ACHN (cell line): Measurements from ENCODE around the gene ACP6.
A peak's percentile ranks its signal among the peaks of the same experiment; 100 is the strongest.

ENCODE experiments used
- DNase-seq: peaks from one replicate; pipeline ENCODE4 v3.0.0-alpha.2; 2015
- in situ Hi-C: cut with HindIII; loops from 2 replicates; pipeline ENCODE4 v1.10.0; 2017; ENCODE audit warnings: low sequenced_read_pairs, low pct_ligation_motif_present, low pct_unique_long_range_greater_than_20kb

ACP6 gene

GRCh38 chr1:147664206-147664605, 6.1 kb downstream of the ACP6 start:
- in situ Hi-C loops: no loop called here
- DNase-seq: no peak

DNA sequence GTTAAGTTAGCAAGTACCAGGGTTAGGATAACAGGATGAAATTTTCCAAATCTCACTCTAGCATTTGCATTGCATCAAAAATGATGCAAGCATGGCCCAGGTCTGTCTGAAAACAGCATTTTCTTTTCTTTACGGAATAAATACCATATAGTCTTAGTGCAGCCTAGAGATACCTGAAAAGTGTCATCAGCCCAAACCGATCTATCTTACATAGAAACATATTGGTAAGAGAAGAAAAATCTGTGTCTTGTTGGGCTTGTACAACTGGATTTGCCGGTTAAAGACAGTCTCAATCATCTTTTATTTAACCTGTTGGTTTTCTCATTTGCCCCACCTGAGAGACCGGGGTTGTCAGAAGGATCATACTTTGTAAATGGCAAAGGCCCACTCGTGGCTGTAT, 15.8 kb downstream of the ACP6 start:
- in situ Hi-C loops: no loop called here
- DNase-seq: no peak

DNA sequence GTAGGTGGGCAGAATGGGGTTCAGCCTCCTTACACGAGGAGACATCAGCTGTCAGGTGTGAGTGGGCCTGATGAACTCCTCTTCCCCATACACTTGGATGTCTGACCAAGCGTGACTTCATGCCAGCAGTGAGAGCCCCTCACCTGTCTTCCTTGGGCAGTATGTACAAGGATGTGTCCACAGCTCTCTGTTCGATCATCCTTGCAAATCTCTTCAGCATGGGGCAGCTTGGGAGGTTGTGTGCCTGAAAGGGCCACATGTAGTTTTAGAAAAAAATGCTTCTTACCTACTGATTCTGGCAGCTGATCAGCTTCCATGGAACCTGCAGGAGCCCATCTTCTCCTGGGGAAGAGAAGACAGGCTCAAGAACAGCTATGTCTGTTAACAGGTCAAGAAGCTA, 18.0 kb downstream of the ACP6 start:
- DNase-seq: peak; percentile 7
- in situ Hi-C loops: no loop called here

GRCh38 chr1:147651466-147651865, 18.9 kb downstream of the ACP6 start:
- DNase-seq: peak; percentile 90
- in situ Hi-C loops: no loop called here

DNA sequence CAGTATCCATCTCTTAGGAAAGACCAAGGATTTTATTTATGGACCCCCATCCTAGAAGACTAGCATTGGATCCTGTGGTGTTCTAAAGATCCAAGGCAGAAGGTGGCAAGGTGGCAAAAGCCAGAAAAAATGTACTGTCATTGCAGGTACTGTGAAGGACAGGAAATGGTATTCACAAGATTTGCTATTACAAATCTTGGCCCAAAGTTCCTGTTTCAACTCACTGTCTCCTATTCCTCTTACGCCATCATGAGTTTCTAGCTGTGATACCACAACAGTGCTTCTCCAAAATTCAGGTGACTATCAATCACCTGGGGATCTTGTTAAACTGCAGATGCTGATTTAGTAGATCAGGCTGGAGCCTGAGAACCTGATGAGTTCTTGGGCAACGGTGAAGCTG, 21.4 kb downstream of the ACP6 start:
- in situ Hi-C loops: no loop called here
- no peak for DNase-seq

- DNase-seq: no peak
- in situ Hi-C loops: no loop called here
Observed at GRCh38 chr1:147647796-147648633, 22.3 kb downstream of the ACP6 start.

DNA sequence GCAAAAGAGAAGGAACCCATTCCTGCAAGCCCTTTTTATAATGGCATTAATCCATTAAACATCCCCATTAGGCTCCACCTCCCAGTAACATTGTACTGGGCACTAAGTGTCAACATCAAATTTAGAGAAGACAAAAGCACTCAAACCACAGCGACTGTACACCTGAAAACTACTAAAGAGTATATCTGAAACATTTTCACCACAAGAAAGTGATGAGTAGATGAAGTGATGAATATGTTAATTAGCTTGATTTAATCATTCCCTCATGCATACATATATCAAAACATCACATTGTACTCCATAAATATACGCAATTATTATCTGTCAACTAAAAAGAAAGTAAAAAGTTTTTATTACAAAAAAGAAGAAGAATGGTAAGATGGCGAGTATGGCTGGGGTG, 26.4 kb downstream of the ACP6 start:
- in situ Hi-C loops: no loop called here
- DNase-seq: no peak

GRCh38 chr1:147641695-147642592, 28.4 kb downstream of the ACP6 start:
- DNase-seq: peak; percentile 68
- in situ Hi-C loops: no loop called here

GRCh38 chr1:147641291-147641690, 29.0 kb downstream of the ACP6 start:
- DNase-seq: no peak
- in situ Hi-C loops: no loop called here

DNA sequence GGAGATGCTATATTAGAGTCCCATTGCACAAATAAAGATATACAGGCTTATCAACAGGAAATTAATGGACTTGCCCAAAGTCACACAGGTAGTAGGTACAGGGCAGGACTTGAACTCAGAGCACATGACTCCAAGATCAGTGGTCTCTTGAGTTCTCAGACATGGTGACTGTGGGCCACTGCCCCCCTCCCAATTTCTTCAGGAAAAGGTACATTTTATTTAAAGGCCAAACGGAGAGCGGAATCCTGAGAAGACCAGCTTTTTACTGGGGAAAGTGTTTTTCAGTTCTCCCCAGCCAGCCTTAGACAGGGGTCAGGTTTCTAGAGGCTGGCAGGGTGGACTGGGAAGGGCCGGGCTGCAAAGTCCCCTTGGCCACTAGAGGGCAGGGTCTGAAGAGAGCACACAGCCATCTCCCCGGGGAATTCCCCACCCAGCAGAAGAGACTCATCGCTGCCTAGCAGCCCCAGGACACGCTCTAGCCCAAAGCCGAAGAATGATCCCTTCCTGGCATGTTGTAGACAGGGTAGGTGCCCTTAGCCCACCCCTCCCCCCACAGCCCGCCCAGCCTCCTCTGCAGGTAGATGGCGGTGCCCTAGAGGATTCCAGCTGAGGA, 29.7 kb downstream of the ACP6 start:
- in situ Hi-C loops: no loop called here
- peak; percentile 86 for DNase-seq

- in situ Hi-C loops: loop anchor here (10.0 kb wide), 1 partner anchor 132 kb away; no protein-coding TSS in a partner anchor
Observed at GRCh38 chr1:147636314-147636713, 34.0 kb downstream of the ACP6 start.

DNA sequence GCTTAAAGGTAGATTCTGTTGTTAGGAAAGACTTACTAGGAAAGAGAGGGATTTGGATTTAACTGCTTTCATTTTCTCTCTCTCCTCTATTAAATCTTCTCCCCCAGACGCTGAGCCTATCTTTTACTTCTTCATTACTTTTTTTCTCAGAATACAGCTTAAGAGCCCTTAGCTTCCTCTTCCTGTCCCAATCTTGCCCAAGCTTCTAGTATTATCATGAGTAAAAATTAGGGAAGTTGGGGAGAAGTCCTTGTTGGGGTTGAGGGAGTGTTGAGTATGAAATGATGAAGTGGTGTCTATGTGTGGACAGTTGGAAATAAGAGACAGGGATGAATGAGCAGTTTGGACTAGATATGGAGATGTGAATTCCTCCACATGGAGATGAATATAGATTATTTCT, 35.0 kb downstream of the ACP6 start:
- in situ Hi-C loops: loop anchor here (10.0 kb wide), 1 partner anchor 131 kb away; no protein-coding TSS in a partner anchor
- DNase-seq: no peak

More at GRCh38 chr1:147636314-147636713, 34.0 kb downstream of the ACP6 start:
- no peak for DNase-seq

DNA sequence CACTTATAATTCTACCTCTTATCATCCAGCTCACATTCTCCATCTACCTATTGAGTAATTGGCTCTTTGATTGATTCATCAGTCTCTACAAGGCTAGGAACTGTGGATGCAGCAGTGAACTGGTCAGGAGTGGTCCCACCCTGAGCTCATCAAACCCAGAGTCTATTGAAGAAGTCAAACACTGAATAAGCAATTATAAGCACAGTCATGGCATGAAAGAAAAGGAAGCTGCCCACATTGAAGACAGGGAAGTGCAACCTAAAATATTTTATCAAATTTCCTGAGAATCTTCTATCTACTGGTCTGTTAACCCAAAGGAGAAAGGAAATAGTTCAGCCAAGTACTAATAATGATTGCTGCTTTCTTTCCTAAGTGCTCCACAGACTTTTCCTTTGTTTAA, 35.7 kb downstream of the ACP6 start:
- in situ Hi-C loops: loop anchor here (10.0 kb wide), 1 partner anchor 130 kb away; no protein-coding TSS in a partner anchor
- DNase-seq: no peak

- in situ Hi-C loops: loop anchor here (10.0 kb wide), 1 partner anchor 129 kb away; no protein-coding TSS in a partner anchor
Observed at GRCh38 chr1:147633759-147634158, 36.6 kb downstream of the ACP6 start.

DNA sequence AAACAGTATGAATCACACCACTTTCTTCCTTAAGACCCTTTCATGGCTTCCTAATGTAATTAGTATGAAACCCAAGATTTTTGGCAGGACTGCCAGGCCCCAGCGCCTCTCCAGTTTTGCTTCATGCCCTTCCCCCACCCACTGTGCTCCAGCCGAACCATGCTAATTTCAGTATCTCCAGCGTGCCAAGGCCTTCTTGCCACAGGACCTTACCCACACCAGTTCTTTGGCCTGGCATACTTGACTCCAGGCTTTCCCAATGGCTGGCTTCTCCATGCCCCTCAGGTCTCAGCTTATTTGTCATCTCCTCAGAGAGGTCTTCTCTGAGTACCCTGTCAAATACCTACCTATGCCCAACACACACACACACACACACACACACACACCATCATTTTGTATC, 38.5 kb downstream of the ACP6 start:
- no peak for DNase-seq
- in situ Hi-C loops: loop anchor here (10.0 kb wide), 1 partner anchor 127 kb away; no protein-coding TSS in a partner anchor

More at GRCh38 chr1:147633759-147634158, 36.6 kb downstream of the ACP6 start:
- no peak for DNase-seq

GRCh38 chr1:147630447-147630846, 39.9 kb downstream of the ACP6 start:
- in situ Hi-C loops: loop anchor here (10.0 kb wide), 1 partner anchor 126 kb away; no protein-coding TSS in a partner anchor
- DNase-seq: no peak

DNA sequence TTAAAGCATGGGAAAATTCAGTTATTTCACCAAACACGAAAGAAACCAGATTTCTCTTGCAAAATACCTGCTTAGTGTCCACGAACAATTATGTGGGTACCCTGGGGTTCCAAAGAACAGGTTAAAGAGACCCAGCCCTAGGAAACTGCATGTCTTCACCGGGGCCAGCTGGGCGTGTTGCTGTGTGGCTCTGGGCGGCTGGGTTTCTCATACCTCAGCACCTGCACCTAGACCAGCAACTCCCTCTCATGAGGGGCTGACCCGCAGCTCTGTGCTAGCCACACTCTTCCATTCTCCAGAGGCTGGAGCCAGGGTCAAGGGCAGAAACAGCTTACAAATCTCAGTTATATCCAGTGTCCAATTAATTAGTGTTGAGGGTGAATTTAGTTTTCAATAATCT, 40.3 kb downstream of the ACP6 start:
- DNase-seq: no peak
- in situ Hi-C loops: loop anchor here (10.0 kb wide), 1 partner anchor 125 kb away; no protein-coding TSS in a partner anchor

GRCh38 chr1:147628441-147628840, 41.9 kb downstream of the ACP6 start:
- in situ Hi-C loops: no loop called here
- no peak for DNase-seq
